ENCODE data around the gene FHIT.

GRCh38 chr3:60909526-60909925, 341.7 kb downstream of the FHIT start:
- TF ChIP-seq CTCF (IDR thresholded peaks at IDR 0.05 in 2 of 3, conservative IDR thresholded peaks at IDR 0.05 in 1 of 3; ENCODE audit: control insufficient read depth in 2 of 3, extremely low read depth in 1 of 3, insufficient read depth in 1 of 3, low read depth in 3 of 3, low read length in 3 of 3) = no peak
- TF ChIP-seq PBX3 (IDR thresholded peaks at IDR 0.05; ENCODE audit: insufficient replicate concordance, low read depth, low read length) = no peak
- TF ChIP-seq ZNF274 (IDR thresholded peaks at IDR 0.05; ENCODE audit: insufficient read depth, insufficient read length) = no peak
- no peak for TF ChIP-seq TAF1 (IDR thresholded peaks at IDR 0.05; ENCODE audit: borderline replicate concordance, low read depth, low read length)
- TF ChIP-seq RB1 (IDR thresholded peaks at IDR 0.05; ENCODE audit: borderline replicate concordance) = no peak
- TF ChIP-seq EP300 (IDR thresholded peaks at IDR 0.05; ENCODE audit: borderline replicate concordance in 1 of 2, control insufficient read depth in 1 of 2, low read depth in 2 of 2, low read length in 2 of 2) = no peak
- no peak for TF ChIP-seq TCF12 (IDR thresholded peaks at IDR 0.05; ENCODE audit: low read depth, low read length)
- TF ChIP-seq E2F4 (IDR thresholded peaks at IDR 0.05; ENCODE audit: low read depth, low read length) = no peak
- TF ChIP-seq BMI1 (IDR thresholded peaks at IDR 0.05; ENCODE audit: borderline replicate concordance) = no peak
